H9 (cell line): ENCODE measurements around the gene COL28A1. TPM values are rescaled to one million over a fixed set of nuclear protein-coding genes. Genes with fewer than 3 reads are reported as not detected.

Experiments used
- DNase-seq: peaks from one replicate; pipeline ENCODE4 v3.0.0-alpha.2; 2017
- H2AFZ ChIP-seq: one replicate; pipeline ENCODE4 v1.6.1; 2013; ENCODE audit warnings: mild to moderate bottlenecking, low read length, control low read depth, moderate library complexity
- H2AK5ac ChIP-seq: 2 replicates; pipeline ENCODE4 v1.6.1; 2013; ENCODE audit warnings: low read length, control low read depth, mixed read lengths; ENCODE audit not compliant: insufficient read length
- H2BK120ac ChIP-seq: one replicate; pipeline ENCODE4 v1.6.1; 2013; ENCODE audit warnings: low read depth, mild to moderate bottlenecking, low read length, control low read depth, inconsistent platforms; ENCODE audit not compliant: poor library complexity, severe bottlenecking
- H2BK12ac ChIP-seq: 2 replicates; pipeline ENCODE4 v1.6.1; 2013; ENCODE audit warnings: low read length, control low read depth, mixed read lengths, low read depth; ENCODE audit not compliant: insufficient read length
- H2BK15ac ChIP-seq: 2 replicates; pipeline ENCODE4 v1.6.1; 2013; ENCODE audit warnings: low read depth, low read length, control low read depth
- H2BK20ac ChIP-seq: one replicate; pipeline ENCODE4 v1.6.1; 2013; ENCODE audit warnings: low read depth, mild to moderate bottlenecking, low read length, control low read depth, inconsistent platforms; ENCODE audit not compliant: poor library complexity, severe bottlenecking
- H2BK5ac ChIP-seq: 2 replicates; pipeline ENCODE4 v1.6.1; 2013; ENCODE audit warnings: low read length, control low read depth, mixed read lengths; ENCODE audit not compliant: insufficient read length
- H3K14ac ChIP-seq: 2 replicates; pipeline ENCODE4 v1.6.1; 2013; ENCODE audit warnings: low read length, control low read depth; ENCODE audit not compliant: insufficient read depth
- H3K18ac ChIP-seq: 2 replicates; pipeline ENCODE4 v1.6.1; 2013; ENCODE audit warnings: low read depth, mild to moderate bottlenecking, mixed read lengths, low read length, control low read depth; ENCODE audit not compliant: insufficient read length
- H3K23ac ChIP-seq: 2 replicates; pipeline ENCODE4 v1.6.1; 2013; ENCODE audit warnings: low read length, control low read depth, mixed read lengths, low read depth; ENCODE audit not compliant: insufficient read length
- H3K23me2 ChIP-seq: 2 replicates; pipeline ENCODE4 v1.6.1; 2013; ENCODE audit warnings: low read depth, mild to moderate bottlenecking, mixed read lengths, low read length, control low read depth; ENCODE audit not compliant: insufficient read length, poor library complexity, severe bottlenecking
- H3K27ac ChIP-seq: 2 replicates; pipeline ENCODE4 v1.5.1; 2013; ENCODE audit warnings: low read length, control low read depth, mixed read lengths, low read depth; ENCODE audit not compliant: insufficient read length
- H3K27me3 ChIP-seq: 2 replicates; pipeline ENCODE4 v1.6.1; 2013; ENCODE audit warnings: low read length, control low read depth, inconsistent platforms; ENCODE audit not compliant: insufficient read depth
- H3K4ac ChIP-seq: 2 replicates; pipeline ENCODE4 v1.6.1; 2013; ENCODE audit warnings: low read depth, mild to moderate bottlenecking, control low read depth, inconsistent platforms, low read length, moderate library complexity
- H3K4me1 ChIP-seq: 2 replicates; pipeline ENCODE4 v1.6.1; 2013; ENCODE audit warnings: low read length, control low read depth, inconsistent platforms; ENCODE audit not compliant: insufficient read depth
- H3K4me2 ChIP-seq: 2 replicates; pipeline ENCODE4 v1.6.1; 2013; ENCODE audit warnings: low read length, control low read depth, mixed read lengths; ENCODE audit not compliant: insufficient read length, insufficient read depth
- H3K56ac ChIP-seq: 2 replicates; pipeline ENCODE4 v1.6.1; 2013; ENCODE audit warnings: low read depth, mild to moderate bottlenecking, mixed read lengths, low read length, control low read depth; ENCODE audit not compliant: insufficient read length
- H3K79me1 ChIP-seq: 2 replicates; pipeline ENCODE4 v1.6.1; 2013; ENCODE audit warnings: low read depth, mild to moderate bottlenecking, moderate library complexity, low read length, control low read depth, inconsistent platforms; ENCODE audit not compliant: insufficient read depth, poor library complexity, severe bottlenecking
- H3K79me2 ChIP-seq: 2 replicates; pipeline ENCODE4 v1.6.1; 2013; ENCODE audit warnings: low read length, control low read depth, inconsistent platforms; ENCODE audit not compliant: insufficient read depth
- H3K9ac ChIP-seq: 2 replicates; pipeline ENCODE4 v1.6.1; 2013; ENCODE audit warnings: low read length, control low read depth, mixed read lengths; ENCODE audit not compliant: insufficient read length; ENCODE audit errors: extremely low read depth
- H3K9me3 ChIP-seq: one replicate; pipeline ENCODE4 v1.6.1; 2013; ENCODE audit warnings: low read depth, low read length, inconsistent platforms; ENCODE audit not compliant: control insufficient read depth
- H3T11ph ChIP-seq: one replicate; pipeline ENCODE4 v1.6.1; 2013; ENCODE audit warnings: mild to moderate bottlenecking, low read length, control low read depth, inconsistent platforms
- H4K20me1 ChIP-seq: one replicate; pipeline ENCODE4 v1.6.1; 2013; ENCODE audit not compliant: control insufficient read depth, insufficient read length, insufficient read depth
- H4K5ac ChIP-seq: 2 replicates; pipeline ENCODE4 v1.6.1; 2013; ENCODE audit warnings: low read depth, mild to moderate bottlenecking, mixed read lengths, low read length, control low read depth; ENCODE audit not compliant: insufficient read length
- H4K8ac ChIP-seq: replicated peaks from 2 replicates; pipeline ENCODE4 v1.6.1; 2013; ENCODE audit warnings: low read length, control low read depth, mixed read lengths, low read depth; ENCODE audit not compliant: insufficient read length
- H4K91ac ChIP-seq: 2 replicates; pipeline ENCODE4 v1.6.1; 2013; ENCODE audit warnings: low read depth, mild to moderate bottlenecking, moderate library complexity, mixed read lengths, low read length, control low read depth; ENCODE audit not compliant: insufficient read length
- H3K27ac Mint-ChIP-seq, 3 experiments: 2 replicates in 2 of 3; 3 replicates in 1 of 3; pipeline ENCODE4 v1.8.0; 2020 to 2021; ENCODE audit warnings: mixed read lengths in 3 of 3, mild to moderate bottlenecking in 1 of 3, moderate library complexity in 1 of 3
- H3K27me3 Mint-ChIP-seq: 2 replicates; pipeline ENCODE4 v1.8.0; 2021; ENCODE audit warnings: low read depth, mild to moderate bottlenecking, moderate library complexity, mixed read lengths
- H3K36me3 Mint-ChIP-seq, 3 experiments: 2 replicates in 2 of 3; 3 replicates in 1 of 3; pipeline ENCODE4 v1.8.0; 2020 to 2021; ENCODE audit warnings: low read depth in 3 of 3, mixed read lengths in 3 of 3; ENCODE audit not compliant: insufficient read depth in 1 of 3
- H3K4me1 Mint-ChIP-seq, 2 experiments: 2 replicates each; pipeline ENCODE4 v1.8.0; 2020; ENCODE audit warnings: mixed read lengths in 2 of 2
- H3K4me3 Mint-ChIP-seq, 2 experiments: 2 replicates in 1 of 2; 3 replicates in 1 of 2; pipeline ENCODE4 v1.8.0; 2020 to 2021; ENCODE audit warnings: mild to moderate bottlenecking in 2 of 2, mixed read lengths in 2 of 2, moderate library complexity in 1 of 2
- H3K9me3 Mint-ChIP-seq, 2 experiments: 2 replicates in 1 of 2; 3 replicates in 1 of 2; pipeline ENCODE4 v1.8.0; 2020; ENCODE audit warnings: mild to moderate bottlenecking in 2 of 2, mixed read lengths in 2 of 2, moderate library complexity in 1 of 2
- WGBS: extraction: QIAGEN DNeasy Blood & Tissue Kit; methylation state at CpG from one replicate; pipeline ENCODE4 v1.1.7; 2013; ENCODE audit warnings: missing lambda C conversion rate, low lambda C conversion rate, mixed read lengths; ENCODE audit not compliant: insufficient read length; ENCODE audit errors: extremely low coverage; 5-methylcytosine and 5-hydroxymethylcytosine counted together
- total RNA-seq: library from RNA; stranded (reverse); gene quantifications from 2 replicates; pipeline ENCODE4 v1.2.1, GENCODE V29; 2021
- TF ChIP-seq, protein P1 (sequence below): fragments of 200-600 bp; sonication (generic); conservative IDR thresholded peaks from 3 replicates; pipeline ENCODE4 v1.8.0; 2021; ENCODE audit warnings: antibody characterized with exemption, mild to moderate bottlenecking

The COL28A1 gene
- total RNA-seq, 1 experiment from 2014 or later, result 0.66 TPM

DNA sequence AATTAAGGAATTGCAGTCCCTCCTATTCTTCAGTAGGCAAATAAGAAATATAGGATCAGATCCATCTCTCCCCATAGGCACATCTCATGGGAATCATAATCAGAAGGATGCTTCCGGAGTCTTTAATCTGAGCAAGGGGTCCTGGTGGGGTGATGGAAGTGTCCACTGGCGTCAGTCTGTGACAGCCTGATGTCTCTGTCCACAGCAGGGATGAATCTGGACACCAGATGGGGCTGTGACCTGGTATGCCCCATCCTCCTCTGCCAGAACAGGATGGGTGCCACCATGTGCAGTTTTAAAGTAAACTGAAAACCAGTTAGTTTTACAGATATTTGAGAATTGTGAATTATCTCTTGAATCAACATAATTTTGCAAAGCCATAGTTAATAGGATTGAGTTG, 204.7 kb downstream of the COL28A1 start:
- Histone ChIP-seq H3K23me2 (no peaks in the 10 kb centered on the region), H3K4ac (no peak overlapping the region), H2AFZ (no peak overlapping the region), H4K8ac (no peak overlapping the region), H3K23ac (no peak overlapping the region), H3K79me2 (no peaks in the 10 kb centered on the region), H3K4me1 (no peaks in the 10 kb centered on the region), H3K79me1 (no peaks in the 10 kb centered on the region), H2BK20ac (no peak overlapping the region), H2BK5ac (no peak overlapping the region), H3K56ac (no peak overlapping the region), H3K4me2 (no peak overlapping the region), H2BK15ac (no peak overlapping the region), H3K9ac (no peak overlapping the region), H2AK5ac (no peak overlapping the region), H4K91ac (no peak overlapping the region), H3K9me3 (no peaks in the 10 kb centered on the region), H3K18ac (no peak overlapping the region), H3K27ac (no peak overlapping the region), H3K14ac (no peak overlapping the region), H3T11ph (no peak overlapping the region), H4K5ac (no peak overlapping the region), H2BK120ac (no peak overlapping the region), H3K27me3 (no peaks in the 10 kb centered on the region), H2BK12ac (no peak overlapping the region), H4K20me1 (no peaks in the 10 kb centered on the region)
- Mint-ChIP-seq H3K4me3 (no peak overlapping the region), H3K27me3 (no peaks in the 10 kb centered on the region), H3K9me3 (no peaks in the 10 kb centered on the region), H3K27ac (no peak overlapping the region), H3K36me3 (no peaks in the 10 kb centered on the region), H3K4me1 (peaks cover 0 to 2% of the 10 kb centered on the region in 2 experiments; a peak in 2 of 4 replicates)
- TF ChIP-seq, protein P1, sequence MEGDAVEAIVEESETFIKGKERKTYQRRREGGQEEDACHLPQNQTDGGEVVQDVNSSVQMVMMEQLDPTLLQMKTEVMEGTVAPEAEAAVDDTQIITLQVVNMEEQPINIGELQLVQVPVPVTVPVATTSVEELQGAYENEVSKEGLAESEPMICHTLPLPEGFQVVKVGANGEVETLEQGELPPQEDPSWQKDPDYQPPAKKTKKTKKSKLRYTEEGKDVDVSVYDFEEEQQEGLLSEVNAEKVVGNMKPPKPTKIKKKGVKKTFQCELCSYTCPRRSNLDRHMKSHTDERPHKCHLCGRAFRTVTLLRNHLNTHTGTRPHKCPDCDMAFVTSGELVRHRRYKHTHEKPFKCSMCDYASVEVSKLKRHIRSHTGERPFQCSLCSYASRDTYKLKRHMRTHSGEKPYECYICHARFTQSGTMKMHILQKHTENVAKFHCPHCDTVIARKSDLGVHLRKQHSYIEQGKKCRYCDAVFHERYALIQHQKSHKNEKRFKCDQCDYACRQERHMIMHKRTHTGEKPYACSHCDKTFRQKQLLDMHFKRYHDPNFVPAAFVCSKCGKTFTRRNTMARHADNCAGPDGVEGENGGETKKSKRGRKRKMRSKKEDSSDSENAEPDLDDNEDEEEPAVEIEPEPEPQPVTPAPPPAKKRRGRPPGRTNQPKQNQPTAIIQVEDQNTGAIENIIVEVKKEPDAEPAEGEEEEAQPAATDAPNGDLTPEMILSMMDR, result peak; percentile 56
- no CpG with 5 or more reads among the region's 2 CpGs for WGBS
- DNase-seq, result no peak
